Central memory CD8-positive, alpha-beta T cell (primary cell): Measurements from ENCODE around the gene LILRA5.
"Not testable (repeated sequence)": the region's sequence is repeated elsewhere in the genome, so short reads cannot be mapped to it uniquely, and the experiment has no call there.

Experiments
- ATAC-seq: fragments of 150-1000 bp; cut with Tn5 transposase; replicated peaks from 2 replicates; pipeline ENCODE4 v1.10.0; 2022; ENCODE audit warnings: mild to moderate bottlenecking, moderate FRiP score, moderate number of reproducible peaks; ENCODE audit not compliant: poor library complexity, severe bottlenecking; ENCODE audit errors: extremely low read depth
- DNase-seq, 2 donors: peaks; one replicate each; pipeline ENCODE4 v3.0.0; 2021; ENCODE audit warnings: low spot score in 2 of 2
- H3K27ac Mint-ChIP-seq: one replicate; pipeline ENCODE4 v1.8.0; 2022; ENCODE audit warnings: low read depth, mild to moderate bottlenecking, moderate library complexity, mixed read lengths
- H3K27me3 Mint-ChIP-seq: one replicate; pipeline ENCODE4 v1.8.0; 2022; ENCODE audit warnings: mixed read lengths
- H3K36me3 Mint-ChIP-seq: one replicate; pipeline ENCODE4 v1.8.0; 2022; ENCODE audit warnings: mild to moderate bottlenecking, moderate library complexity, mixed read lengths; ENCODE audit not compliant: insufficient read depth
- H3K4me1 Mint-ChIP-seq: one replicate; pipeline ENCODE4 v1.8.0; 2022; ENCODE audit warnings: mixed read lengths
- H3K4me3 Mint-ChIP-seq: one replicate; pipeline ENCODE4 v1.8.0; 2022; ENCODE audit warnings: mild to moderate bottlenecking, moderate library complexity, mixed read lengths
- H3K9me3 Mint-ChIP-seq: one replicate; pipeline ENCODE4 v1.8.0; 2022; ENCODE audit warnings: mixed read lengths

The LILRA5 gene

GRCh38 chr19:54274516-54274915 lies 38.5 kb downstream of the LILRA5 start:
- not testable (repeated sequence) for H3K4me3 Mint-ChIP-seq, ATAC-seq, H3K9me3 Mint-ChIP-seq, H3K4me1 Mint-ChIP-seq, DNase-seq, H3K27ac Mint-ChIP-seq, H3K36me3 Mint-ChIP-seq
- H3K27me3 Mint-ChIP-seq = peaks cover 78% of the 10 kb centered on the region

GRCh38 chr19:54273821-54274220 lies 39.1 kb downstream of the LILRA5 start:
- H3K4me3 Mint-ChIP-seq = no peak overlapping the region
- no peak overlapping the region for H3K27ac Mint-ChIP-seq
- ATAC-seq (no peak), DNase-seq (no peak)
- no peaks in the 10 kb centered on the region for H3K9me3 Mint-ChIP-seq
- H3K4me1 Mint-ChIP-seq = no peaks in the 10 kb centered on the region
- H3K27me3 Mint-ChIP-seq = peaks cover 74% of the 10 kb centered on the region
- no peaks in the 10 kb centered on the region for H3K36me3 Mint-ChIP-seq

- H3K27me3 Mint-ChIP-seq = peaks cover 79% of the 10 kb centered on the region
- not testable (repeated sequence) for H3K4me3 Mint-ChIP-seq, H3K4me1 Mint-ChIP-seq, DNase-seq, H3K27ac Mint-ChIP-seq, H3K9me3 Mint-ChIP-seq, ATAC-seq, H3K36me3 Mint-ChIP-seq
These were observed 40.8 kb downstream of the LILRA5 start for GRCh38 chr19:54272181-54272580.

- H3K27ac Mint-ChIP-seq, DNase-seq, H3K9me3 Mint-ChIP-seq, ATAC-seq, H3K4me3 Mint-ChIP-seq, H3K4me1 Mint-ChIP-seq, H3K36me3 Mint-ChIP-seq: not testable (repeated sequence)
- peaks cover 82% of the 10 kb centered on the region for H3K27me3 Mint-ChIP-seq
These were observed 41.4 kb downstream of the LILRA5 start for GRCh38 chr19:54271587-54271986.

GRCh38 chr19:54271106-54271505 lies 41.9 kb downstream of the LILRA5 start:
- Mint-ChIP-seq H3K27me3 (peaks cover 87% of the 10 kb centered on the region), H3K4me1 (no peaks in the 10 kb centered on the region), H3K36me3 (no peaks in the 10 kb centered on the region), H3K4me3 (no peak overlapping the region), H3K9me3 (no peaks in the 10 kb centered on the region), H3K27ac (no peak overlapping the region)
- ATAC-seq (no peak), DNase-seq (no peak)

- Mint-ChIP-seq H3K9me3 (no peaks in the 10 kb centered on the region), H3K36me3 (no peaks in the 10 kb centered on the region), H3K4me1 (no peaks in the 10 kb centered on the region), H3K4me3 (no peak overlapping the region), H3K27me3 (peaks cover 84% of the 10 kb centered on the region), H3K27ac (no peak overlapping the region)
- ATAC-seq = no peak
- DNase-seq = no peak
These were observed 44.0 kb downstream of the LILRA5 start for GRCh38 chr19:54268936-54269335.

- no peak for ATAC-seq
- Mint-ChIP-seq H3K27me3 (peaks cover 57% of the 10 kb centered on the region), H3K27ac (no peak overlapping the region)
These were observed 46.8 kb downstream of the LILRA5 start for GRCh38 chr19:54266133-54266532.

GRCh38 chr19:54262470-54262869 lies 50.5 kb downstream of the LILRA5 start:
- DNase-seq (no peak), ATAC-seq (no peak)
- Mint-ChIP-seq H3K4me3 (no peak overlapping the region), H3K4me1 (no peaks in the 10 kb centered on the region), H3K36me3 (no peaks in the 10 kb centered on the region), H3K9me3 (no peaks in the 10 kb centered on the region), H3K27me3 (peaks cover 37% of the 10 kb centered on the region), H3K27ac (no peak overlapping the region)

More at GRCh38 chr19:54266133-54266532, 46.8 kb downstream of the LILRA5 start:
- Mint-ChIP-seq H3K36me3 (no peaks in the 10 kb centered on the region), H3K9me3 (no peaks in the 10 kb centered on the region), H3K4me3 (no peak overlapping the region), H3K4me1 (no peaks in the 10 kb centered on the region)
- peak; percentile 41 to 46 for DNase-seq

GRCh38 chr19:54262066-54262465 lies 50.9 kb downstream of the LILRA5 start:
- DNase-seq = no peak
- Mint-ChIP-seq H3K4me1 (no peaks in the 10 kb centered on the region), H3K9me3 (no peaks in the 10 kb centered on the region), H3K4me3 (no peak overlapping the region), H3K27ac (no peak overlapping the region), H3K36me3 (no peaks in the 10 kb centered on the region), H3K27me3 (peaks cover 38% of the 10 kb centered on the region)
- no peak for ATAC-seq

GRCh38 chr19:54257116-54257480 lies 55.9 kb downstream of the LILRA5 start, which contains the start of gene LILRB5:
Gene LILRB5 (minus strand): TSS chr19:54257273. CDS start chr19:54257193, 80 bp downstream.
- H3K27me3 Mint-ChIP-seq = peaks cover 39% of the 10 kb centered on the region
- ATAC-seq = no peak
- no peaks in the 10 kb centered on the region for H3K4me1 Mint-ChIP-seq

More at GRCh38 chr19:54257116-54257480, 55.9 kb downstream of the LILRA5 start, which contains the start of gene LILRB5:
- DNase-seq = no peak
- Mint-ChIP-seq H3K4me3 (no peak within 1 kb of the TSS), H3K36me3 (no peaks in the 10 kb centered on the region), H3K9me3 (no peaks in the 10 kb centered on the region), H3K27ac (no peak within 1 kb of the TSS)
